Activated CD4-positive, alpha-beta T cell treated with anti-CD3 and anti-CD28 coated beads for 24 hours (primary cell): Measurements from ENCODE around the gene CDCA5.

Experiments
- DNase-seq, 2 donors: peaks; one replicate each; pipeline ENCODE4 v3.0.0-alpha.2; 2020; ENCODE audit warnings: low read depth in 2 of 2

CDCA5 gene

DNA sequence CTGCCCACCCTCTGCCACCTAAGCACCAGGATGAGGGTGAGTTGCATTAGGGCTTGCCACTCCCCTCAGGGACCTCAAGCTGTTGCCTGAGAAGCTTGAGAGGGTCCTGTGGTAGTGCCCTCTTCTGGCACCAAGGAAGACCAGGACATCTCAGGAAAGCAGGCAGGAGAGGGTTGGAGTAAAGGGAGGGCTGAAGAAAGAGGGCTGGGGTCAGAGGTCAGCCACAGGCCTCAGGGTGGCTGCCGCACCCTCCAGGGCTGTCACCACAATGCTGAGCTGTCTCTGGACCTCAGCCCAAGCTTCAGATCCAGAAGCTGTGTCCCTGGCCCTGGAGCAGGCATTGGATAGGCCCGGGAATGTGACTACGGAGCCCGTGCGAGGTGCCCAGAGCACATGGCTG, 38.8 kb downstream of the CDCA5 start:
- no peak for DNase-seq

DNA sequence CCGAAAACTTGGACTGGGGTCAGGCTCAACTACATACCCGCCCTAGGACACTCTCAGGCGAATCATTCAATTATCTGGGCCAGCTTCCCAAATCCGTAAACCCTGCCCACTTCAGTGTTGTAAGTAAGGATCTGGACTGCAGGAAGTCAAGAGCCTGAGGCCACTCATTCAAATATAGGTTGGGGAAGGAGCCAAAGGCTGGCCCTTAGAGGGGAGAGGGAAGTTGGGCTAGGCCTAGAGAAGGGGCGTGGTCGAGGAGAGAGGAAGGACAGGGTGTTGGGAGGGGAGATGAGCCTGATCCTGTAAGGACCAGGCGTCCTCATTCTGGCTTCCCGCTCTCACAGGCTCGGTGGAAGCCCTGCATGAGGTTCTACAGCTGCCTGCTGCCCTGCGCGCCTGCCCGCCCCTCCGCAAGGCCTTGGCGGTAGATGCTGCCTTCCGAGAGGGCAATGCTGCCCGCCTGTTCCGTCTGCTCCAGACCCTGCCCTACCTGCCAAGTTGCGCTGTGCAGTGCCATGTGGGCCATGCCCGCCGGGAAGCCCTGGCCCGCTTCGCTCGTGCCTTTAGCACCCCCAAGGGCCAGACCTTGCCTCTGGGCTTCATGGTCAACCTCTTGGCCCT, 39.8 kb downstream of the CDCA5 start:
- no peak for DNase-seq

DNA sequence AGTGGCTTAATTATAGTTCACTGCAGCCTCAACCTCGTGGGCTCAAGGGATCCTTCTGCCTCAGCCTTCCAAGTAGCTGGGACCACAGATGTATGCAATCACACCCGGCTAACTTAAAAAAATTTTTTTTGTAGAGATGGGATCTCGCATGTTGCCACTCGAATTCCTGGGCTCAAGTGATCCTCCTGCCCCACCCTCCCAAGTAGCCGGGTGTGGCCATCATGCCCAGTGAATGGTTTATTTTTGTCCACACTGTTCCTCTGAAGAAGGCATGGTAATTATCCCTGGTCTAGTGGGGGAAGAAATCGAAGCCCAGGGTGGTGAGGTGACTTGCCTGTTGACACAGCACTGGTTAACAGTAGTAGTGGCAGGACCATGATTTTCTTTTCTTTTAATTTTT, 40.9 kb downstream of the CDCA5 start:
- no peak for DNase-seq

DNA sequence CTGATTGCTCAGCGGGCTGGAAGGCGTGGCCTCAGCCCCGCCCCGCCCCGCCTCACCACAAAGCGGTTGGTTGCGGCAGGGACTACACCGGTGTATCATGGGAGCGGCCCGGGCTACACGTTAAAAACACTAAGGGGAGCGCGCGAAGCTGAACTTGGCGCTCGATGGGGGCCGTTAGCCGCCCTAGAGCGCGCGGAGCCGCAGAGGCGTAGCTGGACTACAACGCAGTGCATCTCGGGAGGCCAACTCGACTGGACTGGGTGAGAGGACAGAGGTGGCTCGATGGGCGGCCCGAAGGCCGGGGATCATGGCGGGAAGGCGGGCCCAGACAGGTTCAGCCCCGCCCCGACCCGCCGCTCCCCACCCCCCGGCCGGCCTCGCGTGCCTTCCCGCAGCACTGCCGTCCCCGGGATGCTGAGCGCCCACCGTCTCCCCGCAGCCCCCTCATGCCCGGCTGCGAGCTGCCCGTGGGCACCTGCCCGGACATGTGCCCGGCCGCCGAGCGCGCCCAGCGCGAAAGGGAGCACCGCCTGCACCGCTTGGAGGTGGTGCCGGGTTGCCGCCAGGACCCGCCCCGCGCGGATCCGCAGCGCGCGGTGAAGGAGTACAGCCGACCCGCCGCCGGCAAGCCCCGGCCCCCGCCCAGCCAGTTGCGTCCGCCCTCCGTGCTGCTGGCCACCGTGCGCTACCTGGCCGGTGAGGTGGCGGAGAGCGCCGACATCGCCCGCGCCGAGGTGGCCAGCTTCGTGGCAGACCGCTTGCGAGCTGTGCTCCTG, 42.8 kb downstream of the CDCA5 start, which contains the start of gene SAC3D1:
SAC3D1 (plus strand) TSS at position 364 of the 776 bp plus-strand sequence; CDS start at position 447, 83 bp downstream.
- DNase-seq, result peak; percentile 76 to 79

DNA sequence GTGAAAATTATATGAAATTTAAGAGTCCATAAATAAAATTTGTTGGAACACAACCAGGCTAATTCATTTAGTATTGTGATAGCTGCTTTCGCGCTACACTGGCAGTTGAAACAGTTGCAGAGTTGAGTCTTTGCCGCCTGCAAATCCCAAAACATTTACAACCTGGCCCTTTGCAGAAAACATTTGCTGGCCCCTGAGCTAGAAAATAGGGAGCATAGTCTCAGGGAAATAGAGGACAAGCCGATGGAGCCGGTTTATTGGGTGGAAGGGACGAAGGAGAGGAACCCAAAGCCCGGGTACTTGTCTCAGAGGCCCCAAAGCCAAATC, 43.4 kb downstream of the CDCA5 start:
- DNase-seq, result no peak

DNA sequence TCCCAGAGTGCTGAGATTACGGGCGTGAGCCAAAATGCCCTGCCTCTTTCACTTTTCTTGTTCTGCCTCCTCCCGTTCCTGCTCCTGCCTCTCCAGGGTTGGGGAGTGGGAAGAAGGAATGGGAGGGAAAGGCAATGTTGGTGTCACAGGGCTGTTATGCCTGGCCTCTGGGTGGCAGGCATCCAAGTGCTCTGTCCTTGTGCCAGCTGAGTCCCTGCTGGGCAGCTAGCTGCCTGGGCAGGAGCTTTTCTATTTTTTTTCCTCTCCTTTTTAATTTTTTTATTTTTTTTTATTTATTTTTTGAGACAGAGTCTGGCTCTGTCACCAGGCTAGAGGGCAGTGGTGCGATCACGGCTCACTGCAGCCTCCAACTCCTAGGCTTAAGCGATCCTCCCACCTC, 46.9 kb downstream of the CDCA5 start:
- DNase-seq, result no peak

DNA sequence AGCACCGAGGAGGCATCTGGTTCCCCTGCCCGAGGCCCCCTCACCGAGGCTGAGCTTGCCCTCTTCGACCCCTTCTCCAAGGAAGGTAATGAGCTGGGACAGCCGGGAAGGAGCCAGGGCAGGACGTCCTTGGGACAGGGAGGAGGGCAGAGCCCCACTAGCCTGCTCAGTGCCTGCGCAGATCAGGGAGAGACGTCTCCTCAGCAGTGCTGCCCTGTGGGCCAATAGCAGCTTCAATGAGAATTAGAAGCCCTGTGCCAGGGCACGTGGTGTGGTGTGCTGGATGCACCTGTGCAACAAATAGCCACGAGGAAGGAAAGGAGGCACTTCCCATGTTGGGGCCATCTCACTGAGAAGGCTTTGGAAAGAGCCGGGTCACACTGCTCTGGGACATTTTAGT, 48.3 kb downstream of the CDCA5 start:
- no peak for DNase-seq

DNA sequence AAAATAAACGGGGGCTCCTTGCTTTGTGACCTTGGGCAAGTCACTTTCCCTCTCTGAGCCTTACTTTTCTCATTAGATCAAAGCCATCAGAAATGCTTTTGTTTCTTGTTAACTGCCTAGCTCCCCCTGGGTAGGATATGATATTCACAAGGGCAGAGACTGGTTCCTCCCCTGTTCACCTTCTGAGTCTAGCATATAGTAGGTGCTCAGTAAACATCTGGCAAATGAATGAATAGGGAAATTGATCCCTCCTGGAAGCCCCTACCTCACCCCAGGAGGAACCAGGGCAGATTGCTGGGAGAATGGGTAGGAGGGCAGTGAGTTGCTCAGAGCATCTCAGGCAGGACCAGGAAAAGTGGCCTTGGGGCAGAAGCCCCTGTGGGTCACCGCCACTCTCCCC, 49.4 kb downstream of the CDCA5 start:
- DNase-seq, result no peak

DNA sequence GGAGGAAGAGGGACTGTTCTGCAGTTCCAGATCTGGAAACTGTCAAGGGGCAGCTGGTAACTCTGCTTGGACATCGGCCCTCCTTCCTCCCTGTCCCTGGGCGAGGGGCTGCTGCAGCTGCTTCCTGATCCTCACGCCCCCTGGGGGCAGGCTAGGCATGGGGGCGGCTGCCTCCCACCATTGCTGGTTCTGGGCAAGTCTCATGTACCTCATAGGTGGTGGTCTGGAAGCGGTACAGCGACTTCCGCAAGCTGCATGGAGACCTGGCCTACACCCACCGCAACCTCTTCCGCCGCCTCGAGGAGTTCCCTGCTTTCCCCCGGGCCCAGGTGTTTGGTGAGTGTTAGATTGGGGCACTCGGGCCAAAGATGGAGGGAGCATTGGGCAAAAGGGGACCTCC, 51.6 kb downstream of the CDCA5 start:
- DNase-seq, result no peak
